OCI-LY3 (cell line): ENCODE results near the gene DOK1.

Experiments used
- EZH2phosphoT487 ChIP-seq: fragments of 200-600 bp; shearing (Covaris generic); IDR thresholded peaks from 2 replicates; pipeline ENCODE4 v1.6.1; 2018; ENCODE audit warnings: antibody characterized with exemption, mixed run types, low read depth
- TF ChIP-seq, protein P1 (sequence below): fragments of 200-600, 300-600 bp; sonication (generic); IDR thresholded peaks from 2 replicates; pipeline ENCODE4 v1.5.1; 2014; ENCODE audit warnings: antibody characterized with exemption, low read length, low read depth

DNA sequence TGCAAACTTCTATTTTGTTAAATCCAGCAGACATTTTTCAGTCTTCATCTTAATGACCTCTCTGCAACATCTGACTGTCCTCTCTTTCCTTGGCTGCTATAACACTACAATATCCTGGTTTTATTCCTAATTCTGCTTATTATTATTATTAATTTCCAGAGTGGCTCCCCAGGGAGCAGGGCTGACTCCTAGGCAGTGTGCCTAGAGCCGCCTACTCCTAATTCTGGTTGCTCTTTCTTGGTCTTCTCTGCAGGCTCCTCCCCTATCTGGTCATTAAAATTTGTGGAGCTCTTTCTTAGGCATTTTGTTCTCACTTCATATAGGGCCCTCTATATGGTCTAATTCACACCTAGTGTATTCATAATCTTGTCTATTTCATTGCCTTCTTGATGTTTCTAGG is 11.5 kb upstream of the DOK1 start:
- TF ChIP-seq, protein P1, sequence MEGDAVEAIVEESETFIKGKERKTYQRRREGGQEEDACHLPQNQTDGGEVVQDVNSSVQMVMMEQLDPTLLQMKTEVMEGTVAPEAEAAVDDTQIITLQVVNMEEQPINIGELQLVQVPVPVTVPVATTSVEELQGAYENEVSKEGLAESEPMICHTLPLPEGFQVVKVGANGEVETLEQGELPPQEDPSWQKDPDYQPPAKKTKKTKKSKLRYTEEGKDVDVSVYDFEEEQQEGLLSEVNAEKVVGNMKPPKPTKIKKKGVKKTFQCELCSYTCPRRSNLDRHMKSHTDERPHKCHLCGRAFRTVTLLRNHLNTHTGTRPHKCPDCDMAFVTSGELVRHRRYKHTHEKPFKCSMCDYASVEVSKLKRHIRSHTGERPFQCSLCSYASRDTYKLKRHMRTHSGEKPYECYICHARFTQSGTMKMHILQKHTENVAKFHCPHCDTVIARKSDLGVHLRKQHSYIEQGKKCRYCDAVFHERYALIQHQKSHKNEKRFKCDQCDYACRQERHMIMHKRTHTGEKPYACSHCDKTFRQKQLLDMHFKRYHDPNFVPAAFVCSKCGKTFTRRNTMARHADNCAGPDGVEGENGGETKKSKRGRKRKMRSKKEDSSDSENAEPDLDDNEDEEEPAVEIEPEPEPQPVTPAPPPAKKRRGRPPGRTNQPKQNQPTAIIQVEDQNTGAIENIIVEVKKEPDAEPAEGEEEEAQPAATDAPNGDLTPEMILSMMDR = no peak
- TF ChIP-seq EZH2phosphoT487 = no peak
